ENCODE data around the gene ATP5F1D. TPM values are rescaled to one million over a fixed set of nuclear protein-coding genes. Genes with fewer than 3 reads are reported as not detected.

The ATP5F1D gene
- total RNA-seq, 1 experiment from 2014 or later = 157 TPM

DNA sequence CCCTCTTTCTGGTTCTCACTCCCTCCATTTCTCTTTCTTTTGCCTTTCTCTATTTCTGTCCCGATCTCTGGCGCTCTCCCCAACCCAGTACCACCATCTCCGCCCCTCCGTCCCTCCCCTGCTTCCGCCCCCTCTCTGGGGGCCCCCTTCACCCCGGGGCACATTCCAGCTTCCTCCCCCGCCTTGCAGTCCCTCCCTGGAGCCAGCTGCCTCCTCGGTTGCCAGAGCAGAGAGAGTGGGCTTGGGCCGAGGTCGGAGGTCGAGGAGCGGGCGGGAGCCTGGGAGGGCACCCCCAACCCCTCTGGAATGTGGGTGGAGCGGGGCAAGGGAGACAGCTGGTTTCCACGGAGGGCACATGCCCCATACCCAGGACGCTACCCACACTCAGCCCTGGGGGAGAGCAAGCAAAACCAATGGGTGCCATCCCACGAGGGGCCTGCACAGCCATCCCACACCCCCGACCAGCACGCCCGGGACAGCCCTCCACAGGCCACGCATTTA lies 21.1 kb downstream of the ATP5F1D start:
- ChIA-PET POLR2A (ENCODE audit: unreplicated experiment) (interaction anchor here (0.6 to 1.1 kb wide), 2 partner anchors 10 to 161 kb away, joined by 3 read pairs; no protein-coding TSS in a partner anchor), CTCF (no interaction called here)
- Histone ChIP-seq H3K36me3 (ENCODE audit: low read depth) (no peaks in the 10 kb centered on the region), H3F3A (ENCODE audit: insufficient read depth, low read depth) (peaks cover 55% of the 10 kb centered on the region), H3K9me3 (ENCODE audit: insufficient read depth, low read depth) (no peaks in the 10 kb centered on the region), H3K27ac (no peak overlapping the region), H4K20me1 (ENCODE audit: insufficient read depth) (no peaks in the 10 kb centered on the region), H3K27me3 (ENCODE audit: insufficient read depth, low read depth) (no peaks in the 10 kb centered on the region), H3K4me3 (peak overlapping the region; percentile 42; the same call in 1 of the 2 replicates), H3K4me2 (peak overlapping the region; percentile 97), H3K9me2 (ENCODE audit: insufficient read depth) (no peaks in the 10 kb centered on the region), H3K4me1 (replicated peaks; ENCODE audit: insufficient read depth) (peaks cover 62% of the 10 kb centered on the region), H3K79me2 (ENCODE audit: low read depth) (peaks cover 11% of the 10 kb centered on the region), H2AFZ (no peak overlapping the region)
- no TSS peak for BruUV-seq (replicated peaks)
- intact Hi-C loops (cut with micrococcal nuclease; ENCODE audit: unreplicated experiment) = loop anchor here (1.0 kb wide), 1 partner anchor 9 kb away; no protein-coding TSS in a partner anchor
- DNase-seq = no peak
- no peak for TF ChIP-seq EZH2 (IDR thresholded peaks at IDR 0.05; ENCODE audit: low read depth)
- TF ChIP-seq, protein P1, sequence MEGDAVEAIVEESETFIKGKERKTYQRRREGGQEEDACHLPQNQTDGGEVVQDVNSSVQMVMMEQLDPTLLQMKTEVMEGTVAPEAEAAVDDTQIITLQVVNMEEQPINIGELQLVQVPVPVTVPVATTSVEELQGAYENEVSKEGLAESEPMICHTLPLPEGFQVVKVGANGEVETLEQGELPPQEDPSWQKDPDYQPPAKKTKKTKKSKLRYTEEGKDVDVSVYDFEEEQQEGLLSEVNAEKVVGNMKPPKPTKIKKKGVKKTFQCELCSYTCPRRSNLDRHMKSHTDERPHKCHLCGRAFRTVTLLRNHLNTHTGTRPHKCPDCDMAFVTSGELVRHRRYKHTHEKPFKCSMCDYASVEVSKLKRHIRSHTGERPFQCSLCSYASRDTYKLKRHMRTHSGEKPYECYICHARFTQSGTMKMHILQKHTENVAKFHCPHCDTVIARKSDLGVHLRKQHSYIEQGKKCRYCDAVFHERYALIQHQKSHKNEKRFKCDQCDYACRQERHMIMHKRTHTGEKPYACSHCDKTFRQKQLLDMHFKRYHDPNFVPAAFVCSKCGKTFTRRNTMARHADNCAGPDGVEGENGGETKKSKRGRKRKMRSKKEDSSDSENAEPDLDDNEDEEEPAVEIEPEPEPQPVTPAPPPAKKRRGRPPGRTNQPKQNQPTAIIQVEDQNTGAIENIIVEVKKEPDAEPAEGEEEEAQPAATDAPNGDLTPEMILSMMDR (conservative IDR thresholded peaks at IDR 0.05) = no peak

DNA sequence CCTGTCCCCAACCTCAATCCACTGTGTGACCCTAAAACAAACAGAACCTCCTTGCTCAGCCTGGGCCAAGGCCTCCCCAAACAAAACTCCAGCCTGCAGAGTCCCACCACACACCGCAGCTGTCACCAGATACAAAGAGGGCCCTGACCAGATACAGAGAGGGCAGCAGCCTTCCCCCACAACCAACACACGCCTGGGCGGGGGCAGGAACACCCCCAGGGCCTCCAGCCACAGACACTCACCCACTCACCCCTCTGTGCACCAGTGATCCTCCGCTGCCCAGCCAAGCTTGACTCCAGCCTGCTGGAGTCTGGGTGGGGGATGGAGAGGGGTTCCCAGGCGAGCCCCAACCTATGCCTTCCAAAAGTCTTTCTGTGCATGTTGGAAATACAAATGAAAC lies 21.6 kb downstream of the ATP5F1D start:
- Histone ChIP-seq H3K27me3 (ENCODE audit: insufficient read depth, low read depth) (no peaks in the 10 kb centered on the region), H3K79me2 (ENCODE audit: low read depth) (peaks cover 11% of the 10 kb centered on the region), H3K4me3 (no peak overlapping the region), H3F3A (ENCODE audit: insufficient read depth, low read depth) (peaks cover 50% of the 10 kb centered on the region), H3K36me3 (ENCODE audit: low read depth) (no peaks in the 10 kb centered on the region), H4K20me1 (ENCODE audit: insufficient read depth) (no peaks in the 10 kb centered on the region), H2AFZ (no peak overlapping the region), H3K9me3 (ENCODE audit: insufficient read depth, low read depth) (no peaks in the 10 kb centered on the region), H3K4me1 (replicated peaks; ENCODE audit: insufficient read depth) (peaks cover 57% of the 10 kb centered on the region), H3K27ac (no peak overlapping the region), H3K9me2 (ENCODE audit: insufficient read depth) (no peaks in the 10 kb centered on the region), H3K4me2 (peak overlapping the region; percentile 97; the same call in 1 of the 2 replicates)
- ChIA-PET POLR2A (ENCODE audit: unreplicated experiment) (no interaction called here), CTCF (no interaction called here)
- BruUV-seq (replicated peaks) = TSS peak; percentile 15
- no peak for DNase-seq
- TF ChIP-seq EZH2 (IDR thresholded peaks at IDR 0.05; ENCODE audit: low read depth) = no peak
- TF ChIP-seq, protein P1 (conservative IDR thresholded peaks at IDR 0.05) = no peak
- intact Hi-C loops (cut with micrococcal nuclease; ENCODE audit: unreplicated experiment) = no loop called here

DNA sequence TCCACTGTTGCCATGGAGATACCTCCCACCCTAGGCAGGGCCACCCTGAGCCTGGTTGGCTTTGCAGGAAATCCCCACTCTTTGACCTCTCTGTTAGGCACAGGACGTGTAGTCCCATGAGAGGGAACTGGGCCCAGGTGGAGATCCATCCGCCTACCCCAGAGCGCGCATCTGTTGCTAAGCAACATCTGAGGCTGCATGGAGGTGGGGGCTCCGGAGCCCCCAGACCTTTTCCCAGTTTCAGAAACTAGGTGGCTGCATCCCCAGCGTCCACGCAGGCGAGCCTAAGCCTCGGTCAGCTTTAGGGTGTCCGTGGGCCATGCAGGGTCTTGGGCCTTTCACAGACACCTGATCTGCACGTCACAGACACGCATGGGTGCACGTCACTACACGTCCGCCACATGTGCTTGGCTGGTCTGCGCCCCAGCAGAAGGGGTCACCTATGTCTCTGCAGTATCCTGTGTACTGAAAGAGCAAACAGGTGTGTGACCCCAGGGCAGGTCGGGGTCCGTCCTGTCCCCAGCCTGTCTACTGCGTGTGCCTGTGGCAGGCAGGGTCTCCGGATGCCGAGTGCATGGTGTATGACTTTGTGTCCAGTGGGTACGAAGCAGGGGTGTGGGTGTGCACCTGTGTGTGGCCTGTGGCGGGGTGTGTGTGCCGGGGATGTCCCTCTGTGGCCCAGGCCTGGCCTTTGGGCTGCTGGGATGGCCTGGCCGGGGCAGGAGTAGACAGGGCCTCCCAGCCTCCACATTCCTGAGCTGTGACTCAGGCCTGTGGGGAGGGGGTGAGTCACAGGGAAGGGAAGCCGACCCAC lies 23.5 kb downstream of the ATP5F1D start:
- H2AFZ ChIP-seq = no peak overlapping the region
- no peak overlapping the region for H3K27ac ChIP-seq
- no TSS peak for BruUV-seq (replicated peaks)
- intact Hi-C loops (cut with micrococcal nuclease; ENCODE audit: unreplicated experiment) = no loop called here
- H3K27me3 ChIP-seq (ENCODE audit: insufficient read depth, low read depth) = no peaks in the 10 kb centered on the region
- H3F3A ChIP-seq (ENCODE audit: insufficient read depth, low read depth) = peaks cover 41% of the 10 kb centered on the region; the same call in 1 of the 2 replicates
- H3K9me3 ChIP-seq (ENCODE audit: insufficient read depth, low read depth) = no peaks in the 10 kb centered on the region
- H3K4me1 ChIP-seq (replicated peaks; ENCODE audit: insufficient read depth) = peaks cover 44% of the 10 kb centered on the region
- H3K4me2 ChIP-seq = peak overlapping the region; percentile 61
- POLR2A ChIA-PET (ENCODE audit: unreplicated experiment) = interaction anchor here (0.6 to 2.1 kb wide), 3 partner anchors 12 to 154 kb away, joined by 3 to 33 read pairs (median 5); no protein-coding TSS in a partner anchor
- no peak for TF ChIP-seq EZH2 (IDR thresholded peaks at IDR 0.05; ENCODE audit: low read depth)
- TF ChIP-seq, protein P1 (conservative IDR thresholded peaks at IDR 0.05) = no peak
- no peaks in the 10 kb centered on the region for H3K9me2 ChIP-seq (ENCODE audit: insufficient read depth)
- peaks cover 14% of the 10 kb centered on the region for H3K79me2 ChIP-seq (ENCODE audit: low read depth)
- H4K20me1 ChIP-seq (ENCODE audit: insufficient read depth) = no peaks in the 10 kb centered on the region
- no peaks in the 10 kb centered on the region for H3K36me3 ChIP-seq (ENCODE audit: low read depth)
- peak; percentile 83 to 87 for DNase-seq
- CTCF ChIA-PET = interaction anchor here (5.0 kb wide), 1 partner anchor 21 kb away, joined by 76 read pairs; no protein-coding TSS in a partner anchor
- H3K4me3 ChIP-seq = no peak overlapping the region
